ENCODE measurements around the gene EML5. TPM values are rescaled to one million over a fixed set of nuclear protein-coding genes. Genes with fewer than 3 reads are reported as not detected.

EML5 gene
- total RNA-seq, 1 donor from 2014 or later = 2.0 TPM

- Mint-ChIP-seq H3K4me3 (no peak overlapping the region), H3K4me1 (no peaks in the 10 kb centered on the region), H3K9me3 (peaks cover 3% of the 10 kb centered on the region), H3K36me3 (no peaks in the 10 kb centered on the region), H3K27ac (no peak overlapping the region), H3K27me3 (ENCODE audit: low read depth) (peaks cover 30% of the 10 kb centered on the region)
- DNase-seq (ENCODE audit: low spot score in 2 of 2, unreplicated experiment in 2 of 2) = no peak
- TF ChIP-seq CTCF (IDR thresholded peaks at IDR 0.05; ENCODE audit: unreplicated experiment) = no peak
Observed at GRCh38 chr14:88775532-88775931, 17.2 kb downstream of the EML5 start.

GRCh38 chr14:88770736-88771135, 22.0 kb downstream of the EML5 start:
- no peak overlapping the region for H3K27ac Mint-ChIP-seq
- no peaks in the 10 kb centered on the region for H3K36me3 Mint-ChIP-seq
- no peak for TF ChIP-seq CTCF (IDR thresholded peaks at IDR 0.05; ENCODE audit: unreplicated experiment)
- H3K4me3 Mint-ChIP-seq = no peak overlapping the region
- DNase-seq (ENCODE audit: low spot score in 2 of 2, unreplicated experiment in 2 of 2) = no peak
- H3K9me3 Mint-ChIP-seq = peaks cover 17% of the 10 kb centered on the region
- H3K4me1 Mint-ChIP-seq = no peaks in the 10 kb centered on the region
- no peaks in the 10 kb centered on the region for H3K27me3 Mint-ChIP-seq (ENCODE audit: low read depth)

- Mint-ChIP-seq H3K9me3 (peaks cover 43% of the 10 kb centered on the region), H3K27me3 (ENCODE audit: low read depth) (peaks cover 4% of the 10 kb centered on the region), H3K36me3 (no peaks in the 10 kb centered on the region), H3K27ac (no peak overlapping the region), H3K4me1 (no peaks in the 10 kb centered on the region), H3K4me3 (no peak overlapping the region)
- no peak for DNase-seq (ENCODE audit: low spot score in 2 of 2, unreplicated experiment in 2 of 2)
- TF ChIP-seq CTCF (IDR thresholded peaks at IDR 0.05; ENCODE audit: unreplicated experiment) = no peak
Observed at GRCh38 chr14:88765130-88765529, 27.6 kb downstream of the EML5 start.

- Mint-ChIP-seq H3K27ac (no peak overlapping the region), H3K4me3 (no peak overlapping the region), H3K27me3 (ENCODE audit: low read depth) (peaks cover 15% of the 10 kb centered on the region), H3K9me3 (no peaks in the 10 kb centered on the region), H3K4me1 (peaks cover under 1% of the 10 kb centered on the region), H3K36me3 (no peaks in the 10 kb centered on the region)
- no peak for DNase-seq (ENCODE audit: low spot score in 2 of 2, unreplicated experiment in 2 of 2)
- TF ChIP-seq CTCF (IDR thresholded peaks at IDR 0.05; ENCODE audit: unreplicated experiment) = no peak
Observed at GRCh38 chr14:88753873-88754272, 38.9 kb downstream of the EML5 start.

- no peaks in the 10 kb centered on the region for H3K36me3 Mint-ChIP-seq
- H3K4me1 Mint-ChIP-seq = peaks cover 11% of the 10 kb centered on the region
- H3K27ac Mint-ChIP-seq = no peak overlapping the region
- H3K4me3 Mint-ChIP-seq = no peak overlapping the region
- peaks cover 9% of the 10 kb centered on the region for H3K27me3 Mint-ChIP-seq (ENCODE audit: low read depth)
- H3K9me3 Mint-ChIP-seq = no peaks in the 10 kb centered on the region
- no peak for TF ChIP-seq CTCF (IDR thresholded peaks at IDR 0.05; ENCODE audit: unreplicated experiment)
- DNase-seq (ENCODE audit: low spot score in 2 of 2, unreplicated experiment in 2 of 2) = no peak
Observed at GRCh38 chr14:88750945-88751344, 41.8 kb downstream of the EML5 start.

- no peaks in the 10 kb centered on the region for H3K9me3 Mint-ChIP-seq
- H3K27me3 Mint-ChIP-seq (ENCODE audit: low read depth) = peaks cover 8% of the 10 kb centered on the region
Observed at GRCh38 chr14:88750413-88750812, 42.3 kb downstream of the EML5 start.

More at GRCh38 chr14:88750413-88750812, 42.3 kb downstream of the EML5 start:
- Mint-ChIP-seq H3K4me1 (peaks cover 12% of the 10 kb centered on the region), H3K36me3 (no peaks in the 10 kb centered on the region), H3K27ac (no peak overlapping the region), H3K4me3 (no peak overlapping the region)
- no peak for TF ChIP-seq CTCF (IDR thresholded peaks at IDR 0.05; ENCODE audit: unreplicated experiment)
- no peak for DNase-seq (ENCODE audit: low spot score in 2 of 2, unreplicated experiment in 2 of 2)
